Endothelial cell (in vitro differentiated cells): ENCODE results near the gene INSIG1. TPM values are rescaled to one million over a fixed set of nuclear protein-coding genes. Genes with fewer than 3 reads are reported as not detected.

Experiments used
- DNase-seq: peaks from one replicate; pipeline ENCODE4 v3.0.0; 2021; ENCODE audit warnings: low spot score
- H3K27ac Mint-ChIP-seq: one replicate; pipeline ENCODE4 v1.8.0; 2021; ENCODE audit warnings: mixed read lengths, inconsistent platforms; ENCODE audit not compliant: unreplicated experiment
- H3K27me3 Mint-ChIP-seq: one replicate; pipeline ENCODE4 v1.8.0; 2021; ENCODE audit warnings: mild to moderate bottlenecking, moderate library complexity, mixed read lengths, inconsistent platforms; ENCODE audit not compliant: unreplicated experiment
- H3K36me3 Mint-ChIP-seq: one replicate; pipeline ENCODE4 v1.8.0; 2021; ENCODE audit warnings: mild to moderate bottlenecking, low read depth, mixed read lengths, inconsistent platforms; ENCODE audit not compliant: unreplicated experiment
- H3K4me1 Mint-ChIP-seq: one replicate; pipeline ENCODE4 v1.8.0; 2021; ENCODE audit warnings: mild to moderate bottlenecking, mixed read lengths, inconsistent platforms; ENCODE audit not compliant: unreplicated experiment
- H3K4me3 Mint-ChIP-seq: one replicate; pipeline ENCODE4 v1.8.0; 2021; ENCODE audit warnings: mild to moderate bottlenecking, mixed read lengths, inconsistent platforms; ENCODE audit not compliant: unreplicated experiment
- H3K9me3 Mint-ChIP-seq: one replicate; pipeline ENCODE4 v1.8.0; 2021; ENCODE audit warnings: mixed read lengths, inconsistent platforms; ENCODE audit not compliant: unreplicated experiment
- CTCF ChIP-seq: fragments of 200-600 bp; sonication (generic); IDR thresholded peaks from one replicate; pipeline ENCODE4 v1.5.0; 2021; ENCODE audit warnings: antibody characterized with exemption; ENCODE audit not compliant: unreplicated experiment
- total RNA-seq: library from RNA; stranded (reverse); fragmentation: NEBNext Ultra II Directional; extraction: Animal tissue kit (Norgen Biotek cat#: 25700); gene quantifications from one replicate; pipeline ENCODE4 v1.2.1, GENCODE V29; 2021; ENCODE audit not compliant: unreplicated experiment

INSIG1 gene
- total RNA-seq, 1 donor from 2014 or later, result 53.1 TPM

GRCh38 chr7:155324012-155324917 is 26.6 kb downstream of the INSIG1 start:
- no peak for DNase-seq
- Mint-ChIP-seq H3K9me3 (no peaks in the 10 kb centered on the region), H3K4me3 (no peak overlapping the region), H3K27ac (no peak overlapping the region), H3K27me3 (no peaks in the 10 kb centered on the region), H3K4me1 (no peaks in the 10 kb centered on the region), H3K36me3 (no peaks in the 10 kb centered on the region)
- no peak for TF ChIP-seq CTCF

- no peaks in the 10 kb centered on the region for H3K27me3 Mint-ChIP-seq
- no peak for TF ChIP-seq CTCF
- no peak overlapping the region for H3K27ac Mint-ChIP-seq
- H3K36me3 Mint-ChIP-seq, result no peaks in the 10 kb centered on the region
- no peaks in the 10 kb centered on the region for H3K4me1 Mint-ChIP-seq
- DNase-seq, result no peak
- H3K9me3 Mint-ChIP-seq, result no peaks in the 10 kb centered on the region
- H3K4me3 Mint-ChIP-seq, result no peak overlapping the region
These were observed 27.2 kb downstream of the INSIG1 start for GRCh38 chr7:155324918-155325235.

GRCh38 chr7:155326385-155326784 is 28.7 kb downstream of the INSIG1 start:
- no peak for TF ChIP-seq CTCF
- H3K36me3 Mint-ChIP-seq, result no peaks in the 10 kb centered on the region
- H3K27ac Mint-ChIP-seq, result no peak overlapping the region
- H3K4me3 Mint-ChIP-seq, result no peak overlapping the region
- peaks cover 2% of the 10 kb centered on the region for H3K27me3 Mint-ChIP-seq
- H3K4me1 Mint-ChIP-seq, result no peaks in the 10 kb centered on the region
- no peak for DNase-seq
- no peaks in the 10 kb centered on the region for H3K9me3 Mint-ChIP-seq

- DNase-seq, result no peak
- TF ChIP-seq CTCF, result no peak
- H3K9me3 Mint-ChIP-seq, result no peaks in the 10 kb centered on the region
- peaks cover 2% of the 10 kb centered on the region for H3K27me3 Mint-ChIP-seq
- no peak overlapping the region for H3K27ac Mint-ChIP-seq
- no peak overlapping the region for H3K4me3 Mint-ChIP-seq
- peaks cover 5% of the 10 kb centered on the region for H3K36me3 Mint-ChIP-seq
- H3K4me1 Mint-ChIP-seq, result no peaks in the 10 kb centered on the region
These were observed 30.1 kb downstream of the INSIG1 start for GRCh38 chr7:155327590-155328320.

- no peak overlapping the region for H3K27ac Mint-ChIP-seq
- H3K4me1 Mint-ChIP-seq, result no peaks in the 10 kb centered on the region
- H3K9me3 Mint-ChIP-seq, result no peaks in the 10 kb centered on the region
- DNase-seq, result no peak
- peaks cover 2% of the 10 kb centered on the region for H3K27me3 Mint-ChIP-seq
- H3K4me3 Mint-ChIP-seq, result no peak overlapping the region
- no peak for TF ChIP-seq CTCF
- H3K36me3 Mint-ChIP-seq, result peaks cover 5% of the 10 kb centered on the region
These were observed 31.5 kb downstream of the INSIG1 start for GRCh38 chr7:155329225-155329624.
